Cardiac muscle cell (in vitro differentiated cells and primary cell): ENCODE measurements around the gene PIM3. TPM values are rescaled to one million over a fixed set of nuclear protein-coding genes. Genes with fewer than 3 reads are reported as not detected.
A peak's percentile ranks its signal among the peaks of the same experiment; 100 is the strongest.

Experiments used
- DNase-seq, 2 donors: peaks; one replicate each; pipeline versions ENCODE4 v3.0.0 to v3.0.0-alpha.2; 2010 to 2017; ENCODE audit warnings: low read depth in 1 of 2, low spot score in 1 of 2
- H3K27ac ChIP-seq: fragments of 200-600 bp; sonication (generic); 2 replicates; pipeline ENCODE4 v1.5.1; 2016
- H3K27me3 ChIP-seq: fragments of 200-600 bp; sonication (generic); 2 replicates; pipeline ENCODE4 v1.6.0; 2016; ENCODE audit warnings: control low read depth
- H3K36me3 ChIP-seq: fragments of 200-600 bp; sonication (generic); 2 replicates; pipeline ENCODE4 v1.5.1; 2016; ENCODE audit warnings: control low read depth
- H3K4me1 ChIP-seq: fragments of 200-600 bp; sonication (generic); 2 replicates; pipeline ENCODE4 v1.8.1; 2017; ENCODE audit warnings: low read depth, mild to moderate bottlenecking, mixed run types
- H3K4me3 ChIP-seq: fragments of 200-600 bp; sonication (generic); 2 replicates; pipeline ENCODE4 v1.5.1; 2016; ENCODE audit warnings: mild to moderate bottlenecking
- H3K9me3 ChIP-seq: fragments of 200-600 bp; sonication (generic); 2 replicates; pipeline ENCODE4 v1.5.1; 2017; ENCODE audit warnings: low read depth, mild to moderate bottlenecking, control low read depth
- CTCF ChIP-seq: IDR thresholded peaks from 2 replicates; pipeline ENCODE4 v1.5.1; 2012; ENCODE audit warnings: low read depth, mild to moderate bottlenecking, low read length
- polyA plus RNA-seq: library from polyadenylated mRNA; unstranded; fragments of >200 nt; fragmentation: Nextera tagmentation; extraction: Ambion mirVana; gene quantifications from 2 replicates; pipeline ENCODE4 v1.2.1, GENCODE V29; 2016
- total RNA-seq: library from RNA; depleted of rRNA; stranded (reverse); fragments of >200 nt; gene quantifications from 2 replicates; pipeline ENCODE4 v1.2.3, GENCODE V29; 2016

Gene PIM3
- total and polyA plus RNA-seq, 2 experiments from 2014 or later = 46.1 to 62.2 TPM

GRCh38 chr22:49950396-49950994, 10.1 kb upstream of the PIM3 start:
- peaks cover 15% of the 10 kb centered on the region for H3K4me1 ChIP-seq
- DNase-seq = no peak
- H3K27ac ChIP-seq = no peak overlapping the region
- no peaks in the 10 kb centered on the region for H3K9me3 ChIP-seq
- H3K4me3 ChIP-seq = no peak overlapping the region
- H3K36me3 ChIP-seq = no peaks in the 10 kb centered on the region
- no peak for TF ChIP-seq CTCF
- H3K27me3 ChIP-seq = no peaks in the 10 kb centered on the region

- Histone ChIP-seq H3K9me3 (no peaks in the 10 kb centered on the region), H3K4me3 (no peak overlapping the region), H3K36me3 (no peaks in the 10 kb centered on the region), H3K27me3 (no peaks in the 10 kb centered on the region), H3K4me1 (peaks cover 15% of the 10 kb centered on the region), H3K27ac (no peak overlapping the region)
- TF ChIP-seq CTCF = no peak
- DNase-seq = no peak
Measured at GRCh38 chr22:49951000-49951677, 9.4 kb upstream of the PIM3 start.

GRCh38 chr22:49951678-49951985, 8.9 kb upstream of the PIM3 start:
- Histone ChIP-seq H3K9me3 (no peaks in the 10 kb centered on the region), H3K36me3 (no peaks in the 10 kb centered on the region), H3K4me1 (peaks cover 15% of the 10 kb centered on the region), H3K4me3 (no peak overlapping the region), H3K27me3 (no peaks in the 10 kb centered on the region), H3K27ac (peak overlapping the region; percentile 39)
- no peak for DNase-seq
- TF ChIP-seq CTCF = no peak

GRCh38 chr22:49951986-49952896, 8.3 kb upstream of the PIM3 start:
- TF ChIP-seq CTCF = no peak
- DNase-seq = peak in 1 of 2 donors; percentile 85
- Histone ChIP-seq H3K9me3 (no peaks in the 10 kb centered on the region), H3K36me3 (no peaks in the 10 kb centered on the region), H3K27ac (peak overlapping the region; percentile 39), H3K4me3 (no peak overlapping the region), H3K27me3 (no peaks in the 10 kb centered on the region), H3K4me1 (peaks cover 9% of the 10 kb centered on the region)

- Histone ChIP-seq H3K27me3 (no peaks in the 10 kb centered on the region), H3K4me1 (peaks cover 9% of the 10 kb centered on the region), H3K9me3 (no peaks in the 10 kb centered on the region), H3K27ac (peak overlapping the region; percentile 39), H3K4me3 (no peak overlapping the region), H3K36me3 (no peaks in the 10 kb centered on the region)
- TF ChIP-seq CTCF = no peak
- DNase-seq = no peak
Measured at GRCh38 chr22:49953027-49953679, 7.4 kb upstream of the PIM3 start.
